Endothelial cell of hepatic sinusoid (primary cell): Measurements from ENCODE around the gene TTF2.
"Not testable (repeated sequence)": the region's sequence is repeated elsewhere in the genome, so short reads cannot be mapped to it uniquely, and the experiment has no call there.

Source experiments
- in situ Hi-C: cut with HindIII; loops from 2 replicates; pipeline ENCODE4 v1.10.0; 2017; ENCODE audit warnings: low sequenced_read_pairs

Gene TTF2

GRCh38 chr1:117117697-117118096 is 57.6 kb downstream of the TTF2 start:
- in situ Hi-C loops, result no loop called here

- in situ Hi-C loops, result no loop called here
These were observed 58.0 kb downstream of the TTF2 start for GRCh38 chr1:117118137-117118536.

GRCh38 chr1:117119144-117119543 is 59.0 kb downstream of the TTF2 start:
- in situ Hi-C loops, result not testable (repeated sequence)

- in situ Hi-C loops, result no loop called here
These were observed 60.9 kb downstream of the TTF2 start for GRCh38 chr1:117120774-117121588.

GRCh38 chr1:117121589-117122329 is 61.6 kb downstream of the TTF2 start, which contains the start of gene TRIM45:
Gene TRIM45, minus strand, starts transcription at chr1:117121749. Its CDS starts 548 bp downstream, at chr1:117121201.
- in situ Hi-C loops, result no loop called here

- in situ Hi-C loops, result no loop called here
These were observed 62.4 kb downstream of the TTF2 start for GRCh38 chr1:117122330-117123025.

- in situ Hi-C loops, result no loop called here
These were observed 63.1 kb downstream of the TTF2 start for GRCh38 chr1:117123274-117123673.

GRCh38 chr1:117124661-117125060 is 64.5 kb downstream of the TTF2 start:
- in situ Hi-C loops, result no loop called here

- in situ Hi-C loops, result no loop called here
These were observed 67.7 kb downstream of the TTF2 start for GRCh38 chr1:117127795-117128194.

GRCh38 chr1:117128323-117129079 is 68.4 kb downstream of the TTF2 start:
- in situ Hi-C loops, result no loop called here

- in situ Hi-C loops, result no loop called here
These were observed 70.4 kb downstream of the TTF2 start for GRCh38 chr1:117130526-117130925.

GRCh38 chr1:117135329-117135728 is 75.2 kb downstream of the TTF2 start:
- in situ Hi-C loops, result no loop called here

- in situ Hi-C loops, result no loop called here
These were observed 76.6 kb downstream of the TTF2 start for GRCh38 chr1:117136749-117137148.

- in situ Hi-C loops, result no loop called here
These were observed 77.2 kb downstream of the TTF2 start for GRCh38 chr1:117137281-117137855.

GRCh38 chr1:117138106-117138505 is 78.0 kb downstream of the TTF2 start:
- in situ Hi-C loops, result no loop called here

- in situ Hi-C loops, result no loop called here
These were observed 78.4 kb downstream of the TTF2 start for GRCh38 chr1:117138561-117138960.

- in situ Hi-C loops, result no loop called here
These were observed 82.1 kb downstream of the TTF2 start for GRCh38 chr1:117142200-117142599.

- in situ Hi-C loops, result no loop called here
These were observed 83.0 kb downstream of the TTF2 start for GRCh38 chr1:117143172-117143571.

GRCh38 chr1:117143871-117144270 is 83.7 kb downstream of the TTF2 start:
- in situ Hi-C loops, result no loop called here

- in situ Hi-C loops, result no loop called here
These were observed 85.9 kb downstream of the TTF2 start for GRCh38 chr1:117146072-117146471.
